Pulmonary artery endothelial cell (primary cell): ENCODE data around the gene MYOZ3. TPM values are rescaled to one million over a fixed set of nuclear protein-coding genes. Genes with fewer than 3 reads are reported as not detected.

Experiments used
- DNase-seq: peaks from one replicate; pipeline ENCODE4 v3.0.0-alpha.2; 2011; ENCODE audit warnings: low read depth, low spot score
- total RNA-seq: library from RNA; depleted of rRNA; stranded (reverse); fragments of >200 nt; gene quantifications from 2 replicates; pipeline ENCODE4 v1.2.3, GENCODE V29; 2014

The MYOZ3 gene
- total RNA-seq, 1 donor from 2014 or later, result 0.59 TPM

GRCh38 chr5:150626853-150627276 is 34.2 kb upstream of the MYOZ3 start:
- DNase-seq, result no peak

- DNase-seq, result no peak
Observed at GRCh38 chr5:150627731-150628545, 33.1 kb upstream of the MYOZ3 start.

- no peak for DNase-seq
Observed at GRCh38 chr5:150628936-150629485, 32.0 kb upstream of the MYOZ3 start.

GRCh38 chr5:150630016-150630415 is 31.0 kb upstream of the MYOZ3 start:
- no peak for DNase-seq

GRCh38 chr5:150630461-150631325 is 30.4 kb upstream of the MYOZ3 start:
- no peak for DNase-seq

- no peak for DNase-seq
Observed at GRCh38 chr5:150631326-150631701, 29.7 kb upstream of the MYOZ3 start.

- DNase-seq, result peak; percentile 43
Observed at GRCh38 chr5:150632305-150633160, 28.5 kb upstream of the MYOZ3 start.

GRCh38 chr5:150633429-150633828 is 27.6 kb upstream of the MYOZ3 start:
- DNase-seq, result no peak

- peak; percentile 46 for DNase-seq
Observed at GRCh38 chr5:150636391-150637244, 24.4 kb upstream of the MYOZ3 start.

GRCh38 chr5:150637245-150638052 is 23.6 kb upstream of the MYOZ3 start:
- DNase-seq, result peak; percentile 71

GRCh38 chr5:150638053-150638444 is 23.0 kb upstream of the MYOZ3 start:
- DNase-seq, result no peak

- DNase-seq, result no peak
Observed at GRCh38 chr5:150638488-150639376, 22.3 kb upstream of the MYOZ3 start.

GRCh38 chr5:150639377-150639692 is 21.7 kb upstream of the MYOZ3 start:
- no peak for DNase-seq

- no peak for DNase-seq
Observed at GRCh38 chr5:150639751-150640150, 21.3 kb upstream of the MYOZ3 start.

GRCh38 chr5:150640311-150641005 is 20.6 kb upstream of the MYOZ3 start, which contains the start of gene SYNPO:
SYNPO (plus strand) TSS chr5:150640660; CDS start chr5:150648276, 7,616 bp downstream.
- peak; percentile 67 for DNase-seq

GRCh38 chr5:150641006-150641570 is 20.0 kb upstream of the MYOZ3 start:
- DNase-seq, result peak; percentile 95

GRCh38 chr5:150641824-150642566 is 19.1 kb upstream of the MYOZ3 start:
- no peak for DNase-seq
